HCT116 (cell line): ENCODE results near the gene SND1.

Experiments
- CEBPB ChIP-seq: IDR thresholded peaks from 2 replicates; pipeline ENCODE4 v1.6.1; 2012; ENCODE audit warnings: low read depth
- EGR1 ChIP-seq: IDR thresholded peaks from 2 replicates; pipeline ENCODE4 v1.6.1; 2012; ENCODE audit warnings: low read depth
- EZH2 ChIP-seq: fragments of 200-600 bp; sonication (generic); IDR thresholded peaks from 2 replicates; pipeline ENCODE4 v1.6.1; 2017; ENCODE audit warnings: antibody characterized with exemption, mixed run types
- EZH2phosphoT487 ChIP-seq: fragments of 200-600 bp; IDR thresholded peaks from 2 replicates; pipeline ENCODE4 v1.6.1; 2018; ENCODE audit warnings: antibody characterized with exemption, borderline replicate concordance
- JUND ChIP-seq: IDR thresholded peaks from 2 replicates; pipeline ENCODE4 v1.6.1; 2012
- POLR2A ChIP-seq: IDR thresholded peaks from 2 replicates; pipeline ENCODE4 v1.7.0; 2011; ENCODE audit warnings: borderline replicate concordance; ENCODE audit not compliant: insufficient read depth, insufficient read length; ENCODE audit errors: extremely low read depth
- SIN3A ChIP-seq: IDR thresholded peaks from 2 replicates; pipeline ENCODE4 v1.6.1; 2012; ENCODE audit warnings: low read depth
- SP1 ChIP-seq: IDR thresholded peaks from 2 replicates; pipeline ENCODE4 v1.6.1; 2012; ENCODE audit warnings: low read depth
- YY1 ChIP-seq: IDR thresholded peaks from 2 replicates; pipeline ENCODE4 v1.6.1; 2011; ENCODE audit warnings: low read length, low read depth, moderate library complexity, mild to moderate bottlenecking; ENCODE audit not compliant: insufficient replicate concordance; ENCODE audit errors: extremely low read depth
- ZNF274 ChIP-seq: fragments of 200-500 bp; sonication (Bioruptor generic); IDR thresholded peaks from 2 replicates; pipeline ENCODE4 v1.6.1; 2014; ENCODE audit warnings: mild to moderate bottlenecking, low read depth, low read length, inconsistent platforms
- TF ChIP-seq, protein P1 (sequence below): IDR thresholded peaks from 2 replicates; pipeline ENCODE4 v1.6.1; 2012
- TF ChIP-seq, protein P2 (sequence below), 3 experiments: fragments of 200-600 bp in 1 of 3; sonication (generic) in 1 of 3; IDR thresholded peaks in 2 of 3; conservative IDR thresholded peaks in 1 of 3; 2 replicates each; pipeline ENCODE4 v1.5.1; 2012 to 2017; ENCODE audit warnings: low read depth in 2 of 3, low read length in 2 of 3, antibody characterized with exemption in 1 of 3, borderline replicate concordance in 1 of 3, control low read depth in 1 of 3, mild to moderate bottlenecking in 1 of 3, mixed read lengths in 1 of 3, mixed run types in 1 of 3, moderate library complexity in 1 of 3; ENCODE audit not compliant: insufficient read depth in 1 of 3
- TF ChIP-seq, protein P3 (sequence below): IDR thresholded peaks from 2 replicates; pipeline ENCODE4 v1.6.1; 2012; ENCODE audit warnings: low read depth

DNA sequence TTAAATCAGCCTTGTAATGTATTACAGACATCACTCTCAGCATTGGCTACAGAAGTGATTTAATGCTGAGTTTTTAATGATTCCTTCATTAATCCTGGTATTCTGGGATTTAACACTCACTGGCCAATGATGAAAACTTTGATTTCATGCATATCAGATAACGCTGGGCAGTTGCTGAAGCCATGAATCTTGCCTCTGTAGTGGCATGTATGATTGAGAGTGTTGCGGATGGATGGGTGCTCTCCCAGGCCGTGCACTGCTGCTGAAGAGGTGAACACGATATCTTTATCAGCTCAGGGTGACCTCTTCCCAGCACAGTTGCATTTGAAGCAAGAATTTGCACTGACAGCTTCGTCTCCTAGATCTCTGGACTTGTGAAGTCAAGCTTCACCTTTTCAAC, 210.5 kb downstream of the SND1 start:
- TF ChIP-seq ZNF274 (no peak), POLR2A (no peak), JUND (no peak), YY1 (no peak), CEBPB (no peak), SIN3A (no peak), EGR1 (no peak), EZH2 (no peak), EZH2phosphoT487 (no peak), SP1 (no peak)
- TF ChIP-seq, protein P1, sequence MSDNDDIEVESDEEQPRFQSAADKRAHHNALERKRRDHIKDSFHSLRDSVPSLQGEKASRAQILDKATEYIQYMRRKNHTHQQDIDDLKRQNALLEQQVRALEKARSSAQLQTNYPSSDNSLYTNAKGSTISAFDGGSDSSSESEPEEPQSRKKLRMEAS = no peak
- TF ChIP-seq, protein P2, sequence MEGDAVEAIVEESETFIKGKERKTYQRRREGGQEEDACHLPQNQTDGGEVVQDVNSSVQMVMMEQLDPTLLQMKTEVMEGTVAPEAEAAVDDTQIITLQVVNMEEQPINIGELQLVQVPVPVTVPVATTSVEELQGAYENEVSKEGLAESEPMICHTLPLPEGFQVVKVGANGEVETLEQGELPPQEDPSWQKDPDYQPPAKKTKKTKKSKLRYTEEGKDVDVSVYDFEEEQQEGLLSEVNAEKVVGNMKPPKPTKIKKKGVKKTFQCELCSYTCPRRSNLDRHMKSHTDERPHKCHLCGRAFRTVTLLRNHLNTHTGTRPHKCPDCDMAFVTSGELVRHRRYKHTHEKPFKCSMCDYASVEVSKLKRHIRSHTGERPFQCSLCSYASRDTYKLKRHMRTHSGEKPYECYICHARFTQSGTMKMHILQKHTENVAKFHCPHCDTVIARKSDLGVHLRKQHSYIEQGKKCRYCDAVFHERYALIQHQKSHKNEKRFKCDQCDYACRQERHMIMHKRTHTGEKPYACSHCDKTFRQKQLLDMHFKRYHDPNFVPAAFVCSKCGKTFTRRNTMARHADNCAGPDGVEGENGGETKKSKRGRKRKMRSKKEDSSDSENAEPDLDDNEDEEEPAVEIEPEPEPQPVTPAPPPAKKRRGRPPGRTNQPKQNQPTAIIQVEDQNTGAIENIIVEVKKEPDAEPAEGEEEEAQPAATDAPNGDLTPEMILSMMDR (IDR thresholded peaks at IDR 0.05 in 2 of 3, conservative IDR thresholded peaks at IDR 0.05 in 1 of 3; ENCODE audit: borderline replicate concordance in 1 of 3, insufficient read depth in 1 of 3, low read depth in 2 of 3, low read length in 2 of 3) = no peak
- TF ChIP-seq, protein P3, sequence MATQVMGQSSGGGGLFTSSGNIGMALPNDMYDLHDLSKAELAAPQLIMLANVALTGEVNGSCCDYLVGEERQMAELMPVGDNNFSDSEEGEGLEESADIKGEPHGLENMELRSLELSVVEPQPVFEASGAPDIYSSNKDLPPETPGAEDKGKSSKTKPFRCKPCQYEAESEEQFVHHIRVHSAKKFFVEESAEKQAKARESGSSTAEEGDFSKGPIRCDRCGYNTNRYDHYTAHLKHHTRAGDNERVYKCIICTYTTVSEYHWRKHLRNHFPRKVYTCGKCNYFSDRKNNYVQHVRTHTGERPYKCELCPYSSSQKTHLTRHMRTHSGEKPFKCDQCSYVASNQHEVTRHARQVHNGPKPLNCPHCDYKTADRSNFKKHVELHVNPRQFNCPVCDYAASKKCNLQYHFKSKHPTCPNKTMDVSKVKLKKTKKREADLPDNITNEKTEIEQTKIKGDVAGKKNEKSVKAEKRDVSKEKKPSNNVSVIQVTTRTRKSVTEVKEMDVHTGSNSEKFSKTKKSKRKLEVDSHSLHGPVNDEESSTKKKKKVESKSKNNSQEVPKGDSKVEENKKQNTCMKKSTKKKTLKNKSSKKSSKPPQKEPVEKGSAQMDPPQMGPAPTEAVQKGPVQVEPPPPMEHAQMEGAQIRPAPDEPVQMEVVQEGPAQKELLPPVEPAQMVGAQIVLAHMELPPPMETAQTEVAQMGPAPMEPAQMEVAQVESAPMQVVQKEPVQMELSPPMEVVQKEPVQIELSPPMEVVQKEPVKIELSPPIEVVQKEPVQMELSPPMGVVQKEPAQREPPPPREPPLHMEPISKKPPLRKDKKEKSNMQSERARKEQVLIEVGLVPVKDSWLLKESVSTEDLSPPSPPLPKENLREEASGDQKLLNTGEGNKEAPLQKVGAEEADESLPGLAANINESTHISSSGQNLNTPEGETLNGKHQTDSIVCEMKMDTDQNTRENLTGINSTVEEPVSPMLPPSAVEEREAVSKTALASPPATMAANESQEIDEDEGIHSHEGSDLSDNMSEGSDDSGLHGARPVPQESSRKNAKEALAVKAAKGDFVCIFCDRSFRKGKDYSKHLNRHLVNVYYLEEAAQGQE = no peak
